Measurements from ENCODE around the gene USP3. TPM values are rescaled to one million over a fixed set of nuclear protein-coding genes. Genes with fewer than 3 reads are reported as not detected.

Gene USP3
- total and polyA plus RNA-seq, 10 of the 15 experiments (the other 5 are each of a cell fraction or from before 2014, with no cell fraction given): 23.8 to 64.5 (median 50.3) TPM

DNA sequence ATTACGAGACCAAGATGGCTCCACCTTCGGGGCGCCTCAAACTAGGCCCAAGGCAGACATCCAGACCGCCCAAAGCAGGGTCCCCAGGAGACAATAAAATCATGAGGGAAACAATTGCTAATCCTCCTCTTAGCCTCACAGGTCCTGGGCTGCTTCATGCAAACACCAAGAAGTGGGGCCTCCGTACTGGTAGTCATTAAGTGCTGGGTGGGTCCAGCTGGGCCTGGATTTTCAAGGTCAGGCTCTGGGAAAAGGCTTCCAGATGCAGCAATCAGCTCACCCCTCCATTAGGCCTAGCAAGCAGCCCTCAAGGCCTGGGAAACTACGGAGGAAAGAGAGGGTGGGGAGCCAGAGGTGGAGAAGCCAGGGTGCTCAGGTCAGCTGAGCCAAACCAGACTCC, 93.4 kb downstream of the USP3 start:
- in situ Hi-C loops (cut with MboI) (loop anchor here (25.0 kb wide), 1 partner anchor 311 kb away; the partner anchor contains the start of gene APH1B), intact Hi-C loops (cut with micrococcal nuclease; ENCODE audit: unreplicated experiment) (loop anchor here (2.0 to 10.0 kb wide), 3 partner anchors 83 to 311 kb away; no protein-coding TSS in a partner anchor)
- ChIA-PET SMC1A (ENCODE audit: uncharacterized antibody, unreplicated experiment) (interaction anchor here (0.7 to 9.7 kb wide), 18 partner anchors 15 to 132 kb away, joined by 3 to 150 read pairs (median 10); partner anchors contain the start of gene USP3), CTCF (interaction anchor here (0.8 to 11.3 kb wide), 11 partner anchors 10 to 550 kb away, joined by 3 to 272 read pairs (median 7); partner anchors contain the start of gene USP3), RAD21 (ENCODE audit: unreplicated experiment) (interaction anchor here (1.3 to 8.2 kb wide), 11 partner anchors 12 to 134 kb away, joined by 4 to 113 read pairs (median 24); partner anchors contain the start of gene USP3), POLR2A (interaction anchor here (0.6 to 8.8 kb wide), 4 partner anchors 49 to 116 kb away, joined by 4 to 66 read pairs (median 11); partner anchors contain the start of gene USP3)
- Histone ChIP-seq H3K4me3 (no peak overlapping the region), H3K9ac (ENCODE audit: control insufficient read depth, insufficient read depth, low read length) (no peak overlapping the region), H3K27ac (ENCODE audit: control insufficient read depth, insufficient read depth) (no peak overlapping the region), H3K27me3 (replicated peaks in 1 of 2; ENCODE audit: control insufficient read depth in 2 of 2, insufficient read depth in 2 of 2, low read length in 1 of 2) (no peaks in the 10 kb centered on the region), H2AFZ (ENCODE audit: control insufficient read depth, low read depth, low read length) (no peak overlapping the region), H3K79me2 (ENCODE audit: control insufficient read depth, insufficient read depth, low read length) (peaks cover 23% of the 10 kb centered on the region), H3K9me3 (replicated peaks; ENCODE audit: control insufficient read depth, insufficient read depth, low read length) (no peaks in the 10 kb centered on the region), H3K36me3 (ENCODE audit: control insufficient read depth in 2 of 2, insufficient read depth in 2 of 2, low read length in 1 of 2) (peaks cover 0 to 5% of the 10 kb centered on the region in 2 experiments; a peak in 3 of 4 replicates), H3K4me1 (ENCODE audit: control insufficient read depth, insufficient read depth, low read length) (peaks cover 56% of the 10 kb centered on the region), H4K20me1 (ENCODE audit: control insufficient read depth, insufficient read depth) (no peaks in the 10 kb centered on the region), H3K4me2 (ENCODE audit: control insufficient read depth, insufficient read depth) (no peak overlapping the region)
- BruUV-seq (replicated peaks): no TSS peak
- TF ChIP-seq IRF4 (IDR thresholded peaks at IDR 0.05; ENCODE audit: low read depth, low read length) (no peak), PAX5 (IDR thresholded peaks at IDR 0.05; ENCODE audit: borderline replicate concordance, low read depth, low read length) (no peak), KAT2A (conservative IDR thresholded peaks at IDR 0.05; ENCODE audit: control insufficient read depth, low read depth, low read length) (no peak), RAD21 (IDR thresholded peaks at IDR 0.05; ENCODE audit: insufficient read depth, low read depth, low read length) (no peak), RB1 (IDR thresholded peaks at IDR 0.05; ENCODE audit: borderline replicate concordance) (no peak), HDAC2 (IDR thresholded peaks at IDR 0.05) (no peak), SIN3A (IDR thresholded peaks at IDR 0.05; ENCODE audit: low read depth, low read length) (no peak), MXI1 (IDR thresholded peaks at IDR 0.05; ENCODE audit: low read depth, low read length) (no peak), STAT1 (conservative IDR thresholded peaks at IDR 0.05) (no peak), NR2C1 (IDR thresholded peaks at IDR 0.05) (no peak), BMI1 (IDR thresholded peaks at IDR 0.05; ENCODE audit: borderline replicate concordance) (no peak), TCF3 (IDR thresholded peaks at IDR 0.05; ENCODE audit: borderline replicate concordance, insufficient read depth, low read depth, low read length) (no peak), YBX1 (IDR thresholded peaks at IDR 0.05) (no peak)
- TF ChIP-seq, protein P1, sequence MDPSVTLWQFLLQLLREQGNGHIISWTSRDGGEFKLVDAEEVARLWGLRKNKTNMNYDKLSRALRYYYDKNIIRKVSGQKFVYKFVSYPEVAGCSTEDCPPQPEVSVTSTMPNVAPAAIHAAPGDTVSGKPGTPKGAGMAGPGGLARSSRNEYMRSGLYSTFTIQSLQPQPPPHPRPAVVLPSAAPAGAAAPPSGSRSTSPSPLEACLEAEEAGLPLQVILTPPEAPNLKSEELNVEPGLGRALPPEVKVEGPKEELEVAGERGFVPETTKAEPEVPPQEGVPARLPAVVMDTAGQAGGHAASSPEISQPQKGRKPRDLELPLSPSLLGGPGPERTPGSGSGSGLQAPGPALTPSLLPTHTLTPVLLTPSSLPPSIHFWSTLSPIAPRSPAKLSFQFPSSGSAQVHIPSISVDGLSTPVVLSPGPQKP (IDR thresholded peaks at IDR 0.05; ENCODE audit: low read depth, low read length): no peak
- TF ChIP-seq, protein P2, sequence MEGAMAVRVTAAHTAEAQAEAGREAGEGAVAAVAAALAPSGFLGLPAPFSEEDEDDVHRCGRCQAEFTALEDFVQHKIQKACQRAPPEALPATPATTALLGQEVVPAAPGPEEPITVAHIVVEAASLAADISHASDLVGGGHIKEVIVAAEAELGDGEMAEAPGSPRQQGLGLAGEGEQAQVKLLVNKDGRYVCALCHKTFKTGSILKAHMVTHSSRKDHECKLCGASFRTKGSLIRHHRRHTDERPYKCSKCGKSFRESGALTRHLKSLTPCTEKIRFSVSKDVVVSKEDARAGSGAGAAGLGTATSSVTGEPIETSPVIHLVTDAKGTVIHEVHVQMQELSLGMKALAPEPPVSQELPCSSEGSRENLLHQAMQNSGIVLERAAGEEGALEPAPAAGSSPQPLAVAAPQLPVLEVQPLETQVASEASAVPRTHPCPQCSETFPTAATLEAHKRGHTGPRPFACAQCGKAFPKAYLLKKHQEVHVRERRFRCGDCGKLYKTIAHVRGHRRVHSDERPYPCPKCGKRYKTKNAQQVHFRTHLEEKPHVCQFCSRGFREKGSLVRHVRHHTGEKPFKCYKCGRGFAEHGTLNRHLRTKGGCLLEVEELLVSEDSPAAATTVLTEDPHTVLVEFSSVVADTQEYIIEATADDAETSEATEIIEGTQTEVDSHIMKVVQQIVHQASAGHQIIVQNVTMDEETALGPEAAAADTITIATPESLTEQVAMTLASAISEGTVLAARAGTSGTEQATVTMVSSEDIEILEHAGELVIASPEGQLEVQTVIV (IDR thresholded peaks at IDR 0.05; ENCODE audit: borderline replicate concordance, partially characterized antibody): no peak
- TF ChIP-seq, protein P3, sequence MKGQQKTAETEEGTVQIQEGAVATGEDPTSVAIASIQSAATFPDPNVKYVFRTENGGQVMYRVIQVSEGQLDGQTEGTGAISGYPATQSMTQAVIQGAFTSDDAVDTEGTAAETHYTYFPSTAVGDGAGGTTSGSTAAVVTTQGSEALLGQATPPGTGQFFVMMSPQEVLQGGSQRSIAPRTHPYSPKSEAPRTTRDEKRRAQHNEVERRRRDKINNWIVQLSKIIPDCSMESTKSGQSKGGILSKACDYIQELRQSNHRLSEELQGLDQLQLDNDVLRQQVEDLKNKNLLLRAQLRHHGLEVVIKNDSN (IDR thresholded peaks at IDR 0.05; ENCODE audit: borderline replicate concordance, extremely low read length, insufficient read depth, low read depth, low read length): no peak
- DNase-seq (ENCODE audit: low read depth, low spot score) (no peak), FAIRE-seq (no peak), ATAC-seq (no peak)
- WGBS (ENCODE audit: insufficient coverage, insufficient replicate concordance, low lambda C conversion rate, missing lambda C conversion rate): 94% methylated on average over 6 of the region's 6 CpGs
